Activated effector memory CD4-positive, alpha-beta T cell treated with anti-CD3 and anti-CD28 coated beads, Interleukin-2, amount 50 U/mL, for 16 hours (primary cell): ENCODE measurements around the gene FAM131C.
"Not testable (repeated sequence)": the region's sequence is repeated elsewhere in the genome, so short reads cannot be mapped to it uniquely, and the experiment has no call there.

Experiments
- DNase-seq: peaks from one replicate; pipeline ENCODE4 v3.0.0-alpha.2; 2020

The FAM131C gene

DNA sequence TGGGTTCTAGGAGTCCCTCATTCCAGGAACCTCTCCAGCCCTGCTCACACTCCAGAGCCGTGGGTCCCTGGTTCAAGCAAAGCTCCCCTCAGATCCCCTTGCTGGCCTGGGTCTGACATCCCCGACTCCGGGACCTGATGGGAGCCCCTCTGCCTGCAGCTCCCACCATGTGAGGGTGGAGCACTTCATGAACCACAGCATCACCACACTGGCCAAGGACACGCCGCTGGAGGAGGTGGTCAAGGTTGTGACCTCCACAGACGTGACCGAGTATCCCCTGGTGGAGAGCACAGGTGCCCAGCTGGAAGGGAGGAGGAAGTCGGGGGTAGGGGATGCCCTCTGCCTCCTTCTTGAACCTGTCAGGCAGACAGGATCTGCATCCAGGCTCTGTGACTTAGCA, 41.9 kb downstream of the FAM131C start:
- no peak for DNase-seq

- DNase-seq = no peak
Measured at GRCh38 chr1:16029288-16029687, 44.2 kb downstream of the FAM131C start.

DNA sequence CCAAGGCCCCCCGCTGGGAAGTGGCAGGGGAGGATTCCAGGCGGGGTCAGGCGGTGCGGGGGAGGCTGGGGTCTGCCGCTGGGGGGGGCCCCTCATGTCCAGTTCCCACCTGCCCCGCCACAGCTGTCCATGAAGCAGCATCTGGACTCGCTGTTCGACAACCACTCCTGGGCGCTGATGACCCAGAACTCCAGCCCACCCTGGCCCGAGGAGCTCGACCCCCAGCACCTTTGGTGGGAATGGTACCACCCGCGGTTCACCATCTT, 44.5 kb downstream of the FAM131C start:
- not testable (repeated sequence) for DNase-seq

DNA sequence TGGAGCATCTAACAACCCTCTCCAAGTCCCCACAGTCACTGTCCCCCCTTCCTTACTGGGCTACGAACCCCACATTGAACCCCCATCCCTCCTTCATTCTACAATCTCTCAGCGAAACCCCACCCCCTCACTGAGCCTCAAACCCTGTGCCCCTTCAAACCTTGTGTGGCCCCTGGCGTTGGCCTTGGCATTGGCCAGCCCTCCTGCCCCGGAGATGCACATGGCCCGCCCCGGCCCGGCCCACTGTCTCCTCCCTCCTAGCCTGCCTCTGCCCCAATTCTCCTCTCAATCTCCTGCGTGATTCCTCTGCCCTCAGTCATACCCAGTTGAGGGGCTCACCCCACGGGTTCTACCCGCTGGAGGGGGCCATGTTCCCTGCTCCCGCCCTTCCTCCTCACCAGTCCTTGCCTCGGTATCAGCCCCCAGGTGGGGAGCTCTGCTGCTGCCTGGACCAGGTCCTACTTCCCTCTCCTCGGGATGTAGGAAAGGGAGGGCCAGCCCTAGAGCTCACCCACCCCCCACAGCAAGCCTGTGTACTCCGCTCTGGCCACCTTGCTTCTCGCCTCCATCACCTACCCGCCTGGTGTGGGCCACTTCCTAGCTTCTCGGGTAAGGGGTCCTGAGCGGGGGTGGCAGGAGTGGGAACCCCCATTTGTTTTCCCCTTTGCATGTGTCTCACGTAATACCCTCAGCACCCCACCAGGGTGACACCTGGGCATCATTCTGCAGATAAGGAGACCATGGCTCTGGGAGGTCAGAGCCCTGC, 45.0 kb downstream of the FAM131C start:
- DNase-seq = no peak

GRCh38 chr1:16026723-16027484, 46.5 kb downstream of the FAM131C start:
- peak; percentile 74 for DNase-seq

GRCh38 chr1:16026302-16026701, 47.1 kb downstream of the FAM131C start:
- not testable (repeated sequence) for DNase-seq

DNA sequence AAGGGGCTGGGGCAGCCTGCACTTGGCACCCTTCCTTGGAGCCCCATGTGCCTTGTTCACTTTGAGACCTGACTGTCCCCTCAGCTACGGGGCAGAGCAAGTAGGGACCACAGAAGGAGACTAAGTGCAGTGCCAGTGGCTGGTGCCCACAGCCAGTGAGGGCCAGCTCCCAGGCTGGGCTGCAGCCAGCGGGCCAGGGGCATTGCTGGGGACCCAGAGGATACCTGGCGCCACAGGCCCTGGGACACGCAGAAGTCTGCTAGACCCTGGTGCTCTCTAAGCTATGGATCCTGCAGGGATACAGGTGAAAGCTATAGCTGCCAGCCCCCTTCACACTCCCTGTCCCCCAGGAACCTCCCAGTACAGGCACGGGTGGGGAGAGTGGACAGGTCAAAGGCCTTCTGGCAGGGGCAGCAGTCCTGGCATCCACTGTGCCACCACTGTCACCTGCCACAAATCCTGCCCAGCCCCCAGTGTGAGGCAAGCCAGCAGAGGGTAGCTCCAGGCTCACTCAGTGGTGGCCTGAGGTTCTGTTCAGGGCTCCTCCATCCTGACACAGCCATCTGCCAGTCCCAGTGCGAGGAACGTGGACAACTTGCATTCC, 50.3 kb downstream of the FAM131C start:
- no peak for DNase-seq

DNA sequence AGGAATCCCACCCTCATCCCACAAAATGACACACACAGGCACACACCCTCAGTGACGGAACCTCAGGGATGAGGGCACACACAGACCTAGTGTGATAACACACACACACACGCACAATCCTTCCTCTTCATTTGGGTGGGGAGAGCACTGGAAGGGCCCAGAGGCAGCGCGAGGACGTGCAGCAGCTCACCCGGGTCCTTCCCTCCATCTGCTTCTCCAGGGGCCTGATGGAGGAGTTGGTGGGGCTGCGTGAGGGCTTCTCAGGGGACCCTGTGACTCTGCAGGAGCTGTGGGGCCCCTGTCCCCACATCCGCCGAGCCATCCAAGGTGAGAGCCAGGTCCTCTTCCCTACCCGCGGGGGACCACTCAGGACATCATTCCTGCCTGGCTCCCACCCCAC, 51.1 kb downstream of the FAM131C start:
- no peak for DNase-seq

- DNase-seq = no peak
Measured at GRCh38 chr1:16021681-16022080, 51.8 kb downstream of the FAM131C start, which contains the start of gene CLCNKA. Gene CLCNKA, plus strand, starts transcription at chr1:16022036. Its CDS starts 584 bp downstream, at chr1:16022620.

GRCh38 chr1:16020878-16021277, 52.6 kb downstream of the FAM131C start:
- DNase-seq = not testable (repeated sequence)

GRCh38 chr1:16020325-16020724, 53.1 kb downstream of the FAM131C start:
- no peak for DNase-seq

- DNase-seq = no peak
Measured at GRCh38 chr1:16019644-16020277, 53.7 kb downstream of the FAM131C start.

DNA sequence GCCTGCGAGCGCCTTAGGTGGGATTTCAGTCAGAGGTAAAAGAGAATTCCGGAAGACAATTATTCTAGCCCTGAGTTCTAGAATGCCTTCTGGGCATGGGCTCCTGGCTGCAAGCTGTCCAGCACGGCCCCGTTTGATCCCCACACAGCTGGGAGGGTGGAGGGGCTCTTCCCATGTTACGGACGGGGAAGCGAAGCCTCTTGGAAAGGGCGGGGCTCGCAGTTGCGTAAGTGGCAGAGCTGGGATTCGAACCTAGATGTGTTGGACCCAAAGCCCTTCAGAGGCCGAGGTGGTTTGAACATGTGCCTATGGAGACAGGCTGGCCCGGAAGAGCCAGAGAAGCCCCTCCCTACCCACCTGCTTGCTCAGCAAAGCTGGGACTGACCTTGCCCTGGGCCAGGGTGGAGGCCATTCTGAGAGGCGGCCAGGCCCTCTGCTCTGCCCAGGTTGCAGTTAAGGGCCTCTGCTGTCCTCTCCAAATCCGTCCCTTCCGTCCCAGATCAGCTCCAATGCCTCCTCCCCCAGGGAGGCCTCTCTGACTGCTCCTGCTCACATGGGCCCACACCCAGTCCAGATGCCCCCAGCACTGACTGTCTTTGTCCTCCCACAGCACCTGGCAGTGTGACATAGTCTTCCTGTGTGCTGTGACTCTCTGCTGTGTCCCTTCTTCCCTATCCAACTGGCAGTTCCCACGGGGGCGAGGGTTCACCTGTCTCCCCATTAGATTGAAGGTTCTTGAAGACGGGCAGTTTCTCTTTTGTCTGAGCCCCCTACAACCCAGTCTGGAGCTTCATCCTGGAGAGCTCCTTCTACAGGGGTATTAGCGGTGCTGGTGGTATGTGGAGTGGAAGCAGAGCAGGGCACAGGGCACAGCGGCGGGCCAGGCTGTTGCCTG, 54.5 kb downstream of the FAM131C start:
- no peak for DNase-seq

GRCh38 chr1:16018308-16018707, 55.1 kb downstream of the FAM131C start:
- DNase-seq = no peak

DNA sequence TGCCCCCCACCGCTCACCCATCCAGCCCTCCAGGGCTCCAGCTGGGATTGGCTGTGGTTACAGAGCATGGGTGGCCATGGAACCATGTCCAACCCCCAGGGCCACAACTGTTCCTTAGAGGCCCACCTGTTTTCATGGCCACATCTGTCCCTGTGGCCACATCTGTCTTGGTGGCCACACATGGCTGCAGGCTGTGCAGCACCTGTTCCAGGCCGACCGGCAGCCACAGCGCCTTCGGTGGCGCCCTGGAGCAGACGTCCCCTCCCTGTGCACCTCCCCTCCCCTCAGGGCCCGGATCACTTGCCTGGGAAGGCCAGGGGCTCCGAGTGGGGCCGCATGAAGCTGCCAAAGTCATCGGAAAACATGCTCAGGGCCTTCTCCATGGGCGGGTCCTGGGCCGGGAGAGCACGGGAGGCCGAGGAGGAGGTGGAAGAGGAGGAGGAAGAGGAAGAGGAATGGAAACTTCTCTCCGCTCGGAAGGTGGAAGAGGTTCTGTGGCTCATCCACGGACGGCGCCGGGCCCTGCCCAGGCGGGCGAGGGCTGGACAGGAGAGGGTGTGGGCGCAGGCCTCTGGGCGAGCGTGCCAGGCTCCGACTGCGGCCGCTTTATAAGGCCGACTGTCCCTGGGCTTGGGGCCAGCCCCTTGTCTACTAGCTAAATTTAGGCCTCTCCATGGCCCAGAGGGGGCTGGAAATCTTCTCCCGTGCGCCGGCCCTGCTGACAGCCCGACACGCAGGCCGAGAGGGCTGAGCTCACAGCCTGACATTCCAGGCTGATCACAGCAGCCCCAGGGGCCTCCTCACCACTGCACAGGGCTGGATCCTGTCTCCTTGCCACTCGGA, 55.8 kb downstream of the FAM131C start, which contains the start of gene HSPB7:
TSS of gene HSPB7 (minus strand) at position 583 of the 843 bp plus-strand sequence. CDS start at position 503, 80 bp downstream.
- no peak for DNase-seq

- DNase-seq = no peak
Measured at GRCh38 chr1:16017076-16017460, 56.4 kb downstream of the FAM131C start.

DNA sequence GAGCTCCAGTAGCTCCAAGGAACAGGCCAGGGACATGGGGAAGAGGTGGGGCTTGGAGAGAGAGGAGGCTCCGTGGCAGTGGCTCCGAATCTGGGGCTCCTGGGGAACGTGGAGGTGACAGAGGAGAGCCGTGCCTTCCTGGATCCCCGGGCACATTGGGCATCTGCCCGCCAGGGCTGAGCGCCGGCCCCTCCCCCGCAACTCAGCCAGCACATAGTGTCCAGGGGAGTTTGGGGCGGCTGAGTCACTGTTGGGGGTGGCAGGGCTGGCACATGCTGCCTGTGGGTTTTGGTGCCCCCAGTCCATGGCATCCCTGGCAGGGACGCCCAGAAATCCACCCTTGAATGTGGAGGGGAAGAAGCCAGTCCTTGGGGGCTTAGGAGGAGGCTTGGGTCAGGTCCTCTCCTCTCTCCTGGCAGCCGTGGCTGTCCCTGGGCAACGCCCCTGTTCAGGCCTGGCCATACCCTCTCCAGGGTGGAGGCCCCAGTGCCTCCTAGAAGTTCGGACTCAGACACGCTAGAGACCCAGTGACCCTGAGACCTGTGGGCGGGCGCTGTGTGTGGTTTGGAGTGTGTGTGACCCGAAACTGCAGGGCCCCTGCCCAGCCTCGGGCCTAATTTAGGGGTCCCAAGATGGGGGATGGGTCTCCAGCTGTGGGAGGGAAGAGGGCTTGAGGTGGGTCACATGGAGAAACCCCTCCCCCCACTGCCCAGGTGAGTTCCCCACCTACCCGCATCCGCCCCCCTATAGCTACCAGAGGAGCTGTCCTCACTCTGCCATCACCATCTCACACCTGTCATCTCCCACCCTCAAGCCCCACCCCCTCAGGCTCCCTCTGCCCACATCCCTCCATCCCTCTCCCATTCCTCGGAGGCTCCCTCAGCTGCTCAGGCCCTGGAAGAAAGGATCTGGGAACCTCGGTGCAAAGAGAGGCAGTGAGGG, 57.2 kb downstream of the FAM131C start:
- no peak for DNase-seq

DNA sequence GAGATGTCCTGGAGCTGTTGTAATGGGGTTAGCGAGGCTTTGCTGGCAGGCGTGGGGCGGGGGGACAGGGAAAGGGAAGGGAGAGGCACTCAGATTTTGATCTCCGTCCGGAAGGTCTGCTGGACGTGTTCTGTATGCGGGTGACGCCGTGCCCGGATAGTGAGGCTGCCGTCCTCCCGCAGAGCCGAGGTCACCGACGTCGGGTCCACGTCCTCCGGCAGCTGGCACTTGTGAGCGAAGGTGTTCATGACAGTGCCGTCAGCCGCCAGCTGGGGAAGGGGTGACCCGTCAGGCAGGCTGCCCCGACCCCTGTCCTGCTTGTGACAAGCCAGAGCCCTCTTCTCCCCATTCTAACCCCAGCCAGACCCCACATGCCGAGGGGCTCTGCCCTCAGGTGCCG, 58.0 kb downstream of the FAM131C start:
- no peak for DNase-seq

DNA sequence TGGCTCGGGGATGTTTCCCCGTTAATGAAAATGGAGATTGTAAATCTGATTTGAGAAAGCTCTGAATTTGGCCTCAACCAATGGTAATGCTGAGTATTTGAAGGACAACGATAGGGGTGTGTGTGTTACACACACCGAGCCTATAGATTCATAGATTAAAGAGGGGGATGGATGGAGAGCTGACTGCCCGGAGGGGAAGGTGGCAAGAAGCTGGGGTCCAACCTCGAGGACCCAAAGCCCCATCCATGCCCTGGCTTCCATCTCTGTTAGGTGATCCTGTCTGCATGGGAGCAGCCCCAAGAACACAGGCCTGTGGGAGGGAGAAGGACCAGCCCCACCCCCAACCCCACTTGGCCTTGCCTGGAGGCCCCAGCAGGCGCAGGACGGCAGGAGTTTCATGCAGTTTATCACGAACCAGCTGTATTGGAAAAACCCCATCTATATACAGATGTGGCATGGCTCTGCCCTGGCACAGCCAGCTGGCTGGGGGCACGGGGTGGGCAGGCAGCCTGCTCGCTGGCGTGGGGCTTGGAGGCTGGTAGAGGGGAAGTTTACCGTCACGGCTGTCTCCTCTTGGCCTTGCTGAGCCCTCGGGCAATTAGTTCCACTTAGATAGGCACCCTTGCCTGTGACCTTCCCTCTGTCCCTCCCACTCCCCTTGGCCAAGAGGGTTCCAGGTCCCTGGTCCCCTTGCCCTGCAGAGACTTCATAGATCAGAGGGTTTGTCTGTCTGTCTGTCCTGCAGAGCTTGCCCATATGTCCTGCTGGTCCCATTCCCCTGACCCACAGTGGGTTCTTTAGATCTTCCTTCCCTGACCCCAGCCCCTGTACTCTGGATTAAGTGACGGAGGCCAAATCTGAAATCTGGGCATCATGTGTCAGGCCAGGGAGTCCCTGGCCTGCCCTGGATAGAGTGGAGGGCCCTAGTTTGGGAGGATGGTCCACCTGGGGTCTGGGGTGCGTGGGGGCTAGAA, 58.7 kb downstream of the FAM131C start:
- DNase-seq = no peak
